NCI-H345 treated with DMSO at 0.1 percent for 48 hours (cell line): ENCODE results near the gene PRKCB.
"Not testable (repeated sequence)": the region's sequence is repeated elsewhere in the genome, so short reads cannot be mapped to it uniquely, and the experiment has no call there.

ENCODE experiments used
- DNase-seq: peaks from one replicate; lab custom pipeline; 2025; ENCODE audit not compliant: unreplicated experiment; lab: John Stamatoyannopoulos, UW

PRKCB gene

GRCh38 chr16:24151482-24151939 lies 315.7 kb downstream of the PRKCB start:
- no peak for DNase-seq

GRCh38 chr16:24152048-24152447 lies 316.3 kb downstream of the PRKCB start:
- DNase-seq = not testable (repeated sequence)

GRCh38 chr16:24152826-24153225 lies 317.0 kb downstream of the PRKCB start:
- DNase-seq = no peak

GRCh38 chr16:24156777-24157176 lies 321.0 kb downstream of the PRKCB start:
- DNase-seq = no peak

GRCh38 chr16:24163935-24164334 lies 328.2 kb downstream of the PRKCB start:
- DNase-seq = no peak

- DNase-seq = no peak
Measured at GRCh38 chr16:24164416-24164815, 328.6 kb downstream of the PRKCB start.

GRCh38 chr16:24165273-24165672 lies 329.5 kb downstream of the PRKCB start:
- no peak for DNase-seq

GRCh38 chr16:24166661-24167528 lies 331.1 kb downstream of the PRKCB start:
- no peak for DNase-seq

- DNase-seq = no peak
Measured at GRCh38 chr16:24168856-24169255, 333.1 kb downstream of the PRKCB start.

GRCh38 chr16:24170407-24170806 lies 334.6 kb downstream of the PRKCB start:
- no peak for DNase-seq

- no peak for DNase-seq
Measured at GRCh38 chr16:24174504-24174903, 338.7 kb downstream of the PRKCB start.

- no peak for DNase-seq
Measured at GRCh38 chr16:24174957-24175356, 339.2 kb downstream of the PRKCB start.

GRCh38 chr16:24178496-24178895 lies 342.7 kb downstream of the PRKCB start:
- no peak for DNase-seq

- no peak for DNase-seq
Measured at GRCh38 chr16:24180451-24180850, 344.7 kb downstream of the PRKCB start.

- no peak for DNase-seq
Measured at GRCh38 chr16:24188021-24188542, 352.3 kb downstream of the PRKCB start.

- DNase-seq = no peak
Measured at GRCh38 chr16:24188751-24189318, 353.1 kb downstream of the PRKCB start.

- no peak for DNase-seq
Measured at GRCh38 chr16:24189941-24190340, 354.2 kb downstream of the PRKCB start.

GRCh38 chr16:24191876-24192402 lies 356.2 kb downstream of the PRKCB start:
- no peak for DNase-seq

- no peak for DNase-seq
Measured at GRCh38 chr16:24195221-24195620, 359.4 kb downstream of the PRKCB start.

- DNase-seq = no peak
Measured at GRCh38 chr16:24198807-24199533, 363.2 kb downstream of the PRKCB start.

- no peak for DNase-seq
Measured at GRCh38 chr16:24203675-24204074, 367.9 kb downstream of the PRKCB start.
